ENCODE results near the gene TAGAP. TPM values are rescaled to one million over a fixed set of nuclear protein-coding genes. Genes with fewer than 3 reads are reported as not detected.

Gene TAGAP
- total and polyA plus RNA-seq, 2 of the 8 experiments (the other 6 are each of a cell fraction or from before 2014, with no cell fraction given): not detected

DNA sequence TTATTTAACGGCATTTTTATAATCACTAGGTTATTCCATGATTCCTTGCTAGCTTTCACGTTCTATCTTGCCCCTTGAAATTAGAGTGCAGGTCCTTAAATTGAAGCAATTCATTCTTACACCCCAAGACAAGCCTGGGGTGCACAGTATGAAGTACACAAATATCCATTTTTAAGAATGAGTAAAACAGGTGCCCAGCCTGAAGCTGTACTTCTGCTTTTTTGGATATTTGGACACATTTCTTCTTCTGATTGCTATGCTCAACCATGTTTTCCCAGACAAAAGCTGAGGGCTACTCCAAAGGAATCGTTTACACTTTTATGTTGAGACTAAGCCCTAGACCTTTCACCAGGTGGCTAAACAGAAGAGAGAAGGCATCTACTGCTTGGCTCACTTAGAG, 7.9 kb upstream of the TAGAP start:
- Histone ChIP-seq H2BK120ac (replicated peaks; ENCODE audit: low read depth, low read length) (no peak overlapping the region), H4K8ac (ENCODE audit: extremely low read depth, insufficient read depth, low read length) (no peak overlapping the region), H4K5ac (ENCODE audit: insufficient read length, low read depth, low read length) (no peak overlapping the region), H3K4ac (replicated peaks; ENCODE audit: insufficient read length, low read depth, low read length) (no peak overlapping the region), H3K14ac (ENCODE audit: insufficient read length) (no peak overlapping the region), H2BK5ac (ENCODE audit: low read depth, low read length) (no peak overlapping the region), H3K9me3 (ENCODE audit: insufficient read depth in 2 of 2, low read depth in 1 of 2, low read length in 1 of 2) (no peaks in the 10 kb centered on the region), H3K79me2 (ENCODE audit: control insufficient read depth in 1 of 2, insufficient read depth in 2 of 2, low read length in 2 of 2) (no peaks in the 10 kb centered on the region), H3K4me2 (ENCODE audit: insufficient read depth in 1 of 2, low read depth in 2 of 2, low read length in 2 of 2) (no peak overlapping the region), H3K79me1 (ENCODE audit: low read depth, low read length) (no peaks in the 10 kb centered on the region), H3K18ac (ENCODE audit: extremely low read depth, low read length) (no peak overlapping the region), H2BK12ac (ENCODE audit: low read depth, low read length) (no peak overlapping the region), H4K91ac (replicated peaks; ENCODE audit: insufficient read length, low read length) (no peak overlapping the region), H3K4me1 (replicated peaks in 1 of 4; ENCODE audit: control insufficient read depth in 3 of 4, insufficient read depth in 4 of 4, low read length in 3 of 4) (no peaks in the 10 kb centered on the region), H4K20me1 (replicated peaks in 1 of 2; ENCODE audit: control insufficient read depth in 1 of 2, insufficient read depth in 2 of 2, low read length in 2 of 2) (no peaks in the 10 kb centered on the region), H2AK5ac (ENCODE audit: low read depth, low read length) (no peak overlapping the region), H2BK20ac (ENCODE audit: low read length) (no peak overlapping the region), H3K56ac (replicated peaks; ENCODE audit: insufficient read length, low read depth, low read length) (no peak overlapping the region), H2BK15ac (ENCODE audit: low read length) (no peak overlapping the region), H3K4me3 (ENCODE audit: extremely low read depth in 1 of 4, insufficient read depth in 2 of 4, low read depth in 3 of 4, low read length in 4 of 4) (no peak overlapping the region), H3K27ac (ENCODE audit: low read depth, low read length) (no peak overlapping the region), H3K23ac (ENCODE audit: insufficient read length) (no peak overlapping the region), H2AFZ (ENCODE audit: low read length) (no peak overlapping the region), H3K9ac (replicated peaks in 1 of 4; ENCODE audit: extremely low read depth in 1 of 4, low read depth in 3 of 4, low read length in 3 of 4) (no peak overlapping the region), H3K36me3 (ENCODE audit: control insufficient read depth in 2 of 4, insufficient read depth in 4 of 4, low read length in 3 of 4) (no peaks in the 10 kb centered on the region), H3K23me2 (ENCODE audit: low read depth, low read length) (no peaks in the 10 kb centered on the region), H3K27me3 (replicated peaks in 1 of 4; ENCODE audit: control insufficient read depth in 3 of 4, extremely low read depth in 1 of 4, insufficient read depth in 3 of 4, low read length in 3 of 4) (no peaks in the 10 kb centered on the region)
- WGBS, 2 experiments (ENCODE audit: extremely low coverage in 1 of 2, insufficient coverage in 1 of 2, insufficient read length in 1 of 2, insufficient replicate concordance in 2 of 2, low coverage in 1 of 2, low lambda C conversion rate in 2 of 2, missing lambda C conversion rate in 1 of 2): 75% methylated on average over 3 of the region's 3 CpGs; no CpG with 5 or more reads in 1 of the 2 experiments
- DNase-seq (ENCODE audit: low read depth in 1 of 2, low spot score in 2 of 2): peak in 1 of 2 experiments; percentile 13
- no peak for FAIRE-seq
- TF ChIP-seq YY1 (IDR thresholded peaks at IDR 0.05; ENCODE audit: low read depth, low read length) (no peak), JUN (IDR thresholded peaks at IDR 0.05; ENCODE audit: low read depth, low read length) (no peak), CHD2 (IDR thresholded peaks at IDR 0.05; ENCODE audit: low read length) (no peak), SIN3A (conservative IDR thresholded peaks at IDR 0.05 in 1 of 2, IDR thresholded peaks at IDR 0.05 in 1 of 2; ENCODE audit: low read depth in 1 of 2, low read length in 2 of 2) (no peak), SAP30 (IDR thresholded peaks at IDR 0.05; ENCODE audit: insufficient read depth, insufficient replicate concordance, low read length) (no peak), EZH2 (IDR thresholded peaks at IDR 0.05; ENCODE audit: low read depth, low read length, severe bottlenecking) (no peak), EGR1 (IDR thresholded peaks at IDR 0.05; ENCODE audit: borderline replicate concordance, low read depth, low read length) (no peak), RNF2 (IDR thresholded peaks at IDR 0.05; ENCODE audit: borderline replicate concordance, low read depth, low read length, missing control alignments, poor library complexity, severe bottlenecking) (no peak), HDAC2 (IDR thresholded peaks at IDR 0.05; ENCODE audit: borderline replicate concordance in 1 of 2, low read depth in 2 of 2, low read length in 2 of 2) (no peak), TBP (IDR thresholded peaks at IDR 0.05; ENCODE audit: low read depth, low read length) (no peak), CHD1 (IDR thresholded peaks at IDR 0.05; ENCODE audit: low read depth, low read length) (no peak), MAFK (IDR thresholded peaks at IDR 0.05; ENCODE audit: low read depth, low read length) (no peak)
- ChIA-PET POLR2A (ENCODE audit: partially characterized antibody) (no interaction called here), CTCF (ENCODE audit: partially characterized antibody) (interaction anchor here (0.7 to 1.8 kb wide), 9 partner anchors 10 to 82 kb away, joined by 3 to 9 read pairs (median 5); no protein-coding TSS in a partner anchor)
